ENCODE measurements around the gene ZNF445. TPM values are rescaled to one million over a fixed set of nuclear protein-coding genes. Genes with fewer than 3 reads are reported as not detected.

Gene ZNF445
- total RNA-seq, 1 donor from 2014 or later = 28.3 TPM

GRCh38 chr3:44392489-44392888, 85.0 kb downstream of the ZNF445 start:
- H3K9me3 ChIP-seq (ENCODE audit: low read depth) = no peaks in the 10 kb centered on the region
- DNase-seq (ENCODE audit: low spot score) = no peak
- H3K4me3 ChIP-seq = no peak overlapping the region
- Mint-ChIP-seq H3K36me3 (peaks cover 5% of the 10 kb centered on the region), H3K4me1 (peaks cover 22% of the 10 kb centered on the region), H3K9me3 (peaks cover 2% of the 10 kb centered on the region), H3K4me3 (no peak overlapping the region), H3K27me3 (ENCODE audit: insufficient read depth, low read depth) (peaks cover 3% of the 10 kb centered on the region), H3K27ac (no peak overlapping the region)
- H3F3A ChIP-seq (ENCODE audit: low read depth) = no peaks in the 10 kb centered on the region
- H3K4me2 ChIP-seq = no peak overlapping the region
- H3K79me2 ChIP-seq (ENCODE audit: low read depth) = no peaks in the 10 kb centered on the region
- TF ChIP-seq EZH2phosphoT487 (IDR thresholded peaks at IDR 0.05) (no peak), EZH2 (IDR thresholded peaks at IDR 0.05) (no peak), CTCF (IDR thresholded peaks at IDR 0.05) (no peak)
- H3K4me1 ChIP-seq = no peaks in the 10 kb centered on the region
- no peak overlapping the region for H3K27ac ChIP-seq
- no peak overlapping the region for H3K9ac ChIP-seq
- no peaks in the 10 kb centered on the region for H3K36me3 ChIP-seq
- H2AFZ ChIP-seq (replicated peaks) = no peak overlapping the region
- no peaks in the 10 kb centered on the region for H3K27me3 ChIP-seq
- no peaks in the 10 kb centered on the region for H4K20me1 ChIP-seq (ENCODE audit: low read depth)

- Mint-ChIP-seq H3K9me3 (peaks cover 6% of the 10 kb centered on the region), H3K4me1 (no peaks in the 10 kb centered on the region), H3K36me3 (peaks cover 7% of the 10 kb centered on the region), H3K27ac (no peak overlapping the region), H3K4me3 (no peak overlapping the region), H3K27me3 (ENCODE audit: insufficient read depth, low read depth) (peaks cover 3% of the 10 kb centered on the region)
- Histone ChIP-seq H3F3A (ENCODE audit: low read depth) (no peaks in the 10 kb centered on the region), H3K27me3 (no peaks in the 10 kb centered on the region), H3K9ac (no peak overlapping the region), H3K79me2 (ENCODE audit: low read depth) (no peaks in the 10 kb centered on the region), H2AFZ (replicated peaks) (no peak overlapping the region), H3K27ac (no peak overlapping the region), H3K4me2 (no peak overlapping the region), H3K4me3 (no peak overlapping the region), H3K4me1 (no peaks in the 10 kb centered on the region), H4K20me1 (ENCODE audit: low read depth) (no peaks in the 10 kb centered on the region), H3K36me3 (no peaks in the 10 kb centered on the region), H3K9me3 (ENCODE audit: low read depth) (no peaks in the 10 kb centered on the region)
- no peak for DNase-seq (ENCODE audit: low spot score)
- TF ChIP-seq CTCF (IDR thresholded peaks at IDR 0.05) (no peak), EZH2phosphoT487 (IDR thresholded peaks at IDR 0.05) (no peak), EZH2 (IDR thresholded peaks at IDR 0.05) (no peak)
Measured at GRCh38 chr3:44387404-44387803, 90.1 kb downstream of the ZNF445 start.

Other genes with a start within 250 kb of the ZNF445 start
- gene TOPAZ1, start 235.8 kb downstream of the ZNF445 start, total RNA-seq (ENCODE audit: low replicate concordance) = not detected in 2 replicates
- 22.0 and 31.8 TPM in 2 replicates for gene TCAIM, start 138.9 kb downstream of the ZNF445 start, total RNA-seq (ENCODE audit: low replicate concordance)
- gene ZKSCAN7, start 77.5 kb upstream of the ZNF445 start, total RNA-seq (ENCODE audit: low replicate concordance) = 14.1 and 18.7 TPM in 2 replicates
- gene ZNF660, start 107.3 kb upstream of the ZNF445 start, total RNA-seq (ENCODE audit: low replicate concordance) = 14.7 and 26.7 TPM in 2 replicates
- 38.7 and 49.1 TPM in 2 replicates for gene ZNF197, start 147.4 kb upstream of the ZNF445 start, total RNA-seq (ENCODE audit: low replicate concordance)
- gene ZNF35, start 171.1 kb upstream of the ZNF445 start, total RNA-seq (ENCODE audit: low replicate concordance) = 23.4 and 29.8 TPM in 2 replicates
- 3.6 and 5.1 TPM in 2 replicates for gene ZNF502, start 235.0 kb upstream of the ZNF445 start, total RNA-seq (ENCODE audit: low replicate concordance)

All from neural progenitor cell (in vitro differentiated cells).